HG03460 (cell line): ENCODE measurements around the gene HTR2C.
"Not testable (repeated sequence)": the region's sequence is repeated elsewhere in the genome, so short reads cannot be mapped to it uniquely, and the experiment has no call there.

Experiments
- ATAC-seq: cut with Tn5 transposase; IDR thresholded peaks from one replicate; pipeline ENCODE4 v1.9.1; 2021; ENCODE audit not compliant: unreplicated experiment

The HTR2C gene

GRCh38 chrX:114710571-114710970 is 126.7 kb downstream of the HTR2C start:
- no peak for ATAC-seq

DNA sequence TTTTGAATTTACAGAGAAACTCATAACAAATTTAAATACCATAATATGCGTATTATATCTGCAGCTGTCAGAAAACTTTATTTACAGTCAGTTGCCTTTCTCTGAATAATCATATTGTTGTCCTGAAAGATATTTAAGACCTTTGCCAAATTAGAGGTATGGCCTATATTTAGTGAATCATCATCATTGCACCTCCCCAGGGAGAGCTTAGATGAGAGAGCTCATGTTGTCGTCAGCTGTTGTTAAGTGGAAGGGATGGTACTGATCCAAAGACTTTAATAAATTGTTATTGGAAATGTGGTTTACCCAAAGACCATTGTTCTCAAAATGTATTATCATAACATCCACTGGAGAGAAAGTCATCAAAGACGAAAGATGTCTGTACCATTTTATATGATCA is 128.6 kb downstream of the HTR2C start:
- no peak for ATAC-seq

DNA sequence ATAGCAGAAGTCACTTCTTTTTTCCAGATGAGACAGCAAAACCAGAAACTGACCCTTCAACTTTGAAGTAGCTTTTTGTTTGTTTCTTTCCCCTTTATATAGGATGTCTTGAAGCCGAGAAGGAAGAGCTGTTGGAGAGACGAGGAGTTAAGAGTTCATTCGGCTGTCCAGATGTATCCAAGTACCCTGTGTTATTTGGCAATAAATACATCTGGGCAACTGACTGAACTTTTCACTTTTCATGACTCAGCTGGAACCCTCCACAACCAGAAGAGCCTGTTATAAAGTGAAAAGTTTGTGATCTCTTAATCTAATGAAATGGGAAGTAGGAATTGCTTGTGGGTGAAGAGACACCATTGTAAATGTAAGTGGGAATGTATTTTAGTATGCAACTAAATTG is 131.2 kb downstream of the HTR2C start:
- ATAC-seq = no peak

DNA sequence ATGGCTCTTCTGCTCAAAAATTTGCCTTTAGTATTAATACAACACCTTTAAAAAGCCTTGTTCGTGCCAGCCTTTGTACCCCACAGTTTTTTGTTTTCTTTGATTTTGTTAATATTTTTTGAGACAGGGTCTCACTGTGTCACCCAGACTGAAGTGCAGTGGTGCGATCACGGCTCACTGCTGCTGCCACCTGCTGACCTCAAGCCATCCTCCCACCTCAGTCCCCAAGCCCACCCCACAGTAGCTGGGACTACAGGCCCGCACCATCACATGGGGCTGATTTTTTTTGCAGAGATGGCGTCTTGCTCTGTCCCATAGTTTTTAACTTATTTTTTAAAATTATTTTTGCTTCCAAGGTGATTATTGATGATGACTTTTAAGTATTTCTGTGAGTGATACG is 134.0 kb downstream of the HTR2C start:
- no peak for ATAC-seq

- no peak for ATAC-seq
Measured at GRCh38 chrX:114766541-114766940, 182.7 kb downstream of the HTR2C start.

GRCh38 chrX:114774691-114775090 is 190.8 kb downstream of the HTR2C start:
- no peak for ATAC-seq

DNA sequence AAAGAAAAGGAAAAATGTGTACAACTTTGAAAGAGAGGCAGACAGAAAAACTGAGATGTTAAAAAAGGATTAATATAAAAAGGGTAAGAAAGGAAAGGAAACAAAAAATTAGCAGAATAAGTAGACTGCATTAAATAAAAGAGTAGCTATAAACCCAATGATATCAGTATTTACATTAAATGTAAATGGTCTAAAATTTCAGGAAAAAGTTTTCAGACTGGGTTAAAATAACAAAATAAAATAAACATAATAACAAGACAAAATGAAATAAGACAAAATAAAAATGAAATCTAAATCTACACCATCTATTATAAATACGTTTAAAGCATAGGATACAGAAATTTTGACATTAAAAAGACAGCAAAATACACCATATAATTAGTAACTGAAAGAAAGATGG is 199.0 kb downstream of the HTR2C start:
- no peak for ATAC-seq

DNA sequence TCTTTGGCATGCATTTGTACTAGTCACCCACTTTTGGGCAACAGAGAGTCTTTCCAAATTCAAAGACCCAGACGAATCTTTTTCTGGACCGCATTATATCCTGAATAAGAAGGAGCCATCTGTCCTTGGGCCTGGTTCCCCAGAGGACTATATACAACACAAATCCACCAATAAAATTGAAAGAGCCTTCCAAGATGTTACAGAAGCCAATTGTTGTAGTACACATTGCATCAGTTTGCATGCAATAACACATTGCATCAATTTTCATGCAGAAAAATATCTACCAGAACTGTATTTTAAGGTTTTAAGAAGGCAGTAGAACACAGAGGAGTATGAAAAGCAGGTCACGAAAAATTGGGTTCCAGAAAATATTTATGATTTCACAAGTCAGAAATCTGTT is 203.2 kb downstream of the HTR2C start:
- ATAC-seq = no peak

- ATAC-seq = no peak
Measured at GRCh38 chrX:114797494-114797893, 213.6 kb downstream of the HTR2C start.

DNA sequence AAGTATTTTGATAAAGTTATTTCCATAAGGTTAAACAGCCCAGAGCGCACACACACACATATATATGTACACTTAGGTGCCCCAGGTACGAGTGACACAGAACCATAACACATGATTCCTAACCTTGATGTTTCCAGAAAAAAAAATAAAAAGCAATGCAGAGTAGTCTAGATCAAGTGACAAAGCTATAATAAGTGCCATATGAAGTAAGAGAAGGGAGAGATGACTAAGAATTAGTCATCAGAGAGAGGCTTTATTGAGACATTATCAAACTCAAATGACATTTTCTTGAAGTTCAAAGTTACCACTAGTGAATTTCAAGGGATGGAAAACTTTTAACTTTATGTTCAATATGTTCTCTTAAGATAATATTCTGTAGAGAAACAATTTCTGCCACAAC is 215.0 kb downstream of the HTR2C start:
- no peak for ATAC-seq

DNA sequence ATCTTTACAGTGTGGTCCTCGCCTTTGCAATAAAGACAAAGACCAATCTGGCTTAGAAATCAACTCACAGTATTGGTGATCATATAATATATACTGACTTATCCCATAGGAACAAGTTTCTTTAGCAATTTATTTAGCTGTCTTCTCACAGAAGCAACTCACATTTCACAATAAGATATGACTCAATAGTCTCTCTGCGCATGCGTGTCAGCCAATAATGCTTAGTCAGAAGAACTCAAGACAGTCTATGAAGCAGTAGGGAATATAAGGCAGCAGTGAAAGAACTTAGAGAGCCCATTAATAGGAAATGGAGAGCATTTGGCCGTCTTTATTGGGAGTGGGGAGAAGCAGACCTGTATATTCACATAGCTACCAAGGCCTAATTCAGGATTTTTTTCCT is 216.8 kb downstream of the HTR2C start:
- no peak for ATAC-seq

DNA sequence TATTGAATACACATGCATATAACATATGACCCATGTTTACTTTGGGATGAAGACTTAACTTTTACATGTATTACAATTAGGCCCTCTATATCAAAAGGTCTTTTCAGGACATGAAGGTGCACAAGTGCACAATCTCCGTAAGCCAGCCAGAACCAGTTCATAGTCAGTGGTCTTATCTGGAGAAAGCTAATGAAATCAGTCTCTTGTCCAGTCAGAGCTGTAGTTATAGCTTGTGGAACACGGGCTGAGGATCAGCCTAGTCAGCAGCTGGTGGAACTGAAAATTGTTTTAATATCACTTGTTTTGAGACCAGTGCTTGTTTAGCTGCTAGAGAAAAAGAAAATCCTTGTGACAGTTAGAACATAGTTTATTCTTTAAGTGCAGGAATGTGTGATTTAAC is 235.6 kb downstream of the HTR2C start:
- no peak for ATAC-seq

DNA sequence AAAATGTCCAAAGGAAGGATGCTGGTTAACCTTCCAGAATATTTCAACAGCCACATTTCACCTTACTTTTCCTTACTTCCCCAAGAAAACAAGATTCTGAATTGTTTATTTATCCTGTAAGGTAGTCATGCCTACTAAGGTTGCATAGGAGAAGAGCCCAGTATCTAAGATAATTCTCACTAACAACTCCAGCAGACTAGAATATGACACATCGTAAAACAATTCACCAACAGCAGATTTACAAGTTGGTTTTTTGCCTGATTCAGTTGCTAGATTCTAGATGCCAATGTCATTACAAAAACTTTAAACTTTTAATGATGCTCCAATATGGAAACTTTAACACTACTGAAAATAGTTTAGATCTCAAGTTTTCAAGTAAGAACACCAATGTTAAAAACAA is 257.2 kb downstream of the HTR2C start:
- no peak for ATAC-seq

GRCh38 chrX:114842181-114842580 is 258.3 kb downstream of the HTR2C start:
- no peak for ATAC-seq

- no peak for ATAC-seq
Measured at GRCh38 chrX:114889481-114889880, 305.6 kb downstream of the HTR2C start.

- no peak for ATAC-seq
Measured at GRCh38 chrX:114903618-114904017, 319.7 kb downstream of the HTR2C start.

GRCh38 chrX:114905251-114905650 is 321.4 kb downstream of the HTR2C start:
- no peak for ATAC-seq

- ATAC-seq = no peak
Measured at GRCh38 chrX:114906984-114907510, 323.2 kb downstream of the HTR2C start.

GRCh38 chrX:114924423-114924822 is 340.5 kb downstream of the HTR2C start:
- no peak for ATAC-seq

GRCh38 chrX:114924856-114925255 is 341.0 kb downstream of the HTR2C start:
- no peak for ATAC-seq

GRCh38 chrX:114930227-114930626 is 346.3 kb downstream of the HTR2C start:
- no peak for ATAC-seq

- no peak for ATAC-seq
Measured at GRCh38 chrX:114932550-114932949, 348.7 kb downstream of the HTR2C start.

GRCh38 chrX:114933291-114933690 is 349.4 kb downstream of the HTR2C start:
- ATAC-seq = not testable (repeated sequence)

- not testable (repeated sequence) for ATAC-seq
Measured at GRCh38 chrX:114937090-114937489, 353.2 kb downstream of the HTR2C start.
